Tibial nerve (tissue), 3 donors: ENCODE results near the gene TTC23L.

Experiments used
- POLR2A ChIP-seq, 2 donors: fragments of 450-650 bp; IDR thresholded peaks; one replicate each; pipeline ENCODE4 v1.6.1; 2017; ENCODE audit warnings: antibody characterized with exemption in 2 of 2, mild to moderate bottlenecking in 2 of 2, moderate library complexity in 2 of 2
- TF ChIP-seq, protein P1 (sequence below), 5 experiments: fragments of 200-600 bp in 3 of 5; fragments of 450-650 bp in 2 of 5; sonication (generic) in 3 of 5; IDR thresholded peaks; one replicate each; pipeline ENCODE4 v1.5.1; 2016 to 2019; ENCODE audit warnings: antibody characterized with exemption in 5 of 5, mild to moderate bottlenecking in 3 of 5, moderate library complexity in 2 of 5

DNA sequence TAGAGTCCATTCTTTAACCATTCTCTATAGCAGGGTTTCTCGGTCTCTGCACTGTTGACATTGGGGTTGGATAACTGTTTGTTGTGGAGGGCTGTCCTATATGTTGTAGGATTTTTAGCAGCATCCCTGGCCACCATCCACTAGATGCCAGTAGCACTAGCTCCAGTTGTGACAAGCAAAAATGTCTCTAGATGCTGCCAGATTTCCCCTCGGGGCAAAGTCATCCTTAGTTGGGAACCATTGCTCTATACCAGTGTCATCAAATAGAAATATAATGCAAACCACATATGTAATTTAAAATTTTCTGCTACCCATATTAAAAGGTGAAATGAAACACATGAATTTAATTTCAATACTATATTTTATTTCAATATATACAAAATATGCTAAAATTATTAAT, 2.9 kb downstream of the TTC23L start:
- TF ChIP-seq, protein P1, sequence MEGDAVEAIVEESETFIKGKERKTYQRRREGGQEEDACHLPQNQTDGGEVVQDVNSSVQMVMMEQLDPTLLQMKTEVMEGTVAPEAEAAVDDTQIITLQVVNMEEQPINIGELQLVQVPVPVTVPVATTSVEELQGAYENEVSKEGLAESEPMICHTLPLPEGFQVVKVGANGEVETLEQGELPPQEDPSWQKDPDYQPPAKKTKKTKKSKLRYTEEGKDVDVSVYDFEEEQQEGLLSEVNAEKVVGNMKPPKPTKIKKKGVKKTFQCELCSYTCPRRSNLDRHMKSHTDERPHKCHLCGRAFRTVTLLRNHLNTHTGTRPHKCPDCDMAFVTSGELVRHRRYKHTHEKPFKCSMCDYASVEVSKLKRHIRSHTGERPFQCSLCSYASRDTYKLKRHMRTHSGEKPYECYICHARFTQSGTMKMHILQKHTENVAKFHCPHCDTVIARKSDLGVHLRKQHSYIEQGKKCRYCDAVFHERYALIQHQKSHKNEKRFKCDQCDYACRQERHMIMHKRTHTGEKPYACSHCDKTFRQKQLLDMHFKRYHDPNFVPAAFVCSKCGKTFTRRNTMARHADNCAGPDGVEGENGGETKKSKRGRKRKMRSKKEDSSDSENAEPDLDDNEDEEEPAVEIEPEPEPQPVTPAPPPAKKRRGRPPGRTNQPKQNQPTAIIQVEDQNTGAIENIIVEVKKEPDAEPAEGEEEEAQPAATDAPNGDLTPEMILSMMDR (IDR thresholded peaks at IDR 0.05) = no peak
- no peak for TF ChIP-seq POLR2A (IDR thresholded peaks at IDR 0.05)
